ENCODE measurements around the gene DMAC1. TPM values are rescaled to one million over a fixed set of nuclear protein-coding genes. Genes with fewer than 3 reads are reported as not detected.

Gene DMAC1
- total RNA-seq, 4 donors from 2014 or later: 12.8 to 18.8 (median 15.3) TPM

DNA sequence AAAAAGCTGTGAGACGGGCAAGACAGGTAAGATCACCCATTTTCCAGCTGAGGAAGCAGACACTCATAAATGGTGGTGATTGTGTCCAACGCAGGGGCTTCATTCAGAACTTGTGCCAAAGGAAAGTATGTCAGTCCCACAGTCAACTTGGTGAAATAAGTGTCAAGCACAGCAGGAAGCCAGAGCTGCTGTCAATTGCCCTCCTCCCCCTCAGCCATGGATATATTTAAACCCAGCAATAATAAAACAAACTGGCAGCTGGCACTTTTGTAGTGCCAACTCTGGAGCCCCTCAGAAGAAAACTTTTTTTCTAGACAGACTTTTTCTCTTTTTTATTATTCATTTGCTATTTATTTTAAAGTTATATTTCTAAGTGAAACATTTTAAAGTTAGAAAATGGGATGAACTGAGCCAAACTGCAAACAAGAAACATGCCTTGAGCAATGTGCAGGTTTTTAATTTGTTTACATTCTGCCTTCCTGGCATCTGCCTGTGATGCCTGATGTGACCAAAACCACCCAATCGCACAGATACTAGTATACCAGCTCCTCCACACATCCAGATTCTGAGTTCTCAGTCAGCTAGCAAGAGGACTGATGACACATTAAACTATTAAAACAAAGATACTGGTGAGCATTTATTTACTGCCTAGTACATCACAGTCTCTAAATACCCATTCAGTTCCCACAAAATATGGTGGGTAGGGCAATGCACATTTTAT, 17.0 kb downstream of the DMAC1 start:
- Histone ChIP-seq H3K4me3 (no peak overlapping the region), H3K27me3 (no peaks in the 10 kb centered on the region), H3K36me3 (no peaks in the 10 kb centered on the region), H3K9me3 (no peaks in the 10 kb centered on the region), H3K4me1 (no peaks in the 10 kb centered on the region), H3K27ac (no peak overlapping the region)
- 56 to 62% methylated on average over 2 to 3 of the region's 3 CpGs for WGBS, 2 donors (ENCODE audit: low coverage in 1 of 2)
- ATAC-seq: no peak
- TF ChIP-seq EP300 (IDR thresholded peaks at IDR 0.05): no peak
- TF ChIP-seq POLR2A (IDR thresholded peaks at IDR 0.05): no peak
- TF ChIP-seq, protein P1, sequence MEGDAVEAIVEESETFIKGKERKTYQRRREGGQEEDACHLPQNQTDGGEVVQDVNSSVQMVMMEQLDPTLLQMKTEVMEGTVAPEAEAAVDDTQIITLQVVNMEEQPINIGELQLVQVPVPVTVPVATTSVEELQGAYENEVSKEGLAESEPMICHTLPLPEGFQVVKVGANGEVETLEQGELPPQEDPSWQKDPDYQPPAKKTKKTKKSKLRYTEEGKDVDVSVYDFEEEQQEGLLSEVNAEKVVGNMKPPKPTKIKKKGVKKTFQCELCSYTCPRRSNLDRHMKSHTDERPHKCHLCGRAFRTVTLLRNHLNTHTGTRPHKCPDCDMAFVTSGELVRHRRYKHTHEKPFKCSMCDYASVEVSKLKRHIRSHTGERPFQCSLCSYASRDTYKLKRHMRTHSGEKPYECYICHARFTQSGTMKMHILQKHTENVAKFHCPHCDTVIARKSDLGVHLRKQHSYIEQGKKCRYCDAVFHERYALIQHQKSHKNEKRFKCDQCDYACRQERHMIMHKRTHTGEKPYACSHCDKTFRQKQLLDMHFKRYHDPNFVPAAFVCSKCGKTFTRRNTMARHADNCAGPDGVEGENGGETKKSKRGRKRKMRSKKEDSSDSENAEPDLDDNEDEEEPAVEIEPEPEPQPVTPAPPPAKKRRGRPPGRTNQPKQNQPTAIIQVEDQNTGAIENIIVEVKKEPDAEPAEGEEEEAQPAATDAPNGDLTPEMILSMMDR (IDR thresholded peaks at IDR 0.05): no peak
- TF ChIP-seq POLR2AphosphoS5 (IDR thresholded peaks at IDR 0.05): no peak

DNA sequence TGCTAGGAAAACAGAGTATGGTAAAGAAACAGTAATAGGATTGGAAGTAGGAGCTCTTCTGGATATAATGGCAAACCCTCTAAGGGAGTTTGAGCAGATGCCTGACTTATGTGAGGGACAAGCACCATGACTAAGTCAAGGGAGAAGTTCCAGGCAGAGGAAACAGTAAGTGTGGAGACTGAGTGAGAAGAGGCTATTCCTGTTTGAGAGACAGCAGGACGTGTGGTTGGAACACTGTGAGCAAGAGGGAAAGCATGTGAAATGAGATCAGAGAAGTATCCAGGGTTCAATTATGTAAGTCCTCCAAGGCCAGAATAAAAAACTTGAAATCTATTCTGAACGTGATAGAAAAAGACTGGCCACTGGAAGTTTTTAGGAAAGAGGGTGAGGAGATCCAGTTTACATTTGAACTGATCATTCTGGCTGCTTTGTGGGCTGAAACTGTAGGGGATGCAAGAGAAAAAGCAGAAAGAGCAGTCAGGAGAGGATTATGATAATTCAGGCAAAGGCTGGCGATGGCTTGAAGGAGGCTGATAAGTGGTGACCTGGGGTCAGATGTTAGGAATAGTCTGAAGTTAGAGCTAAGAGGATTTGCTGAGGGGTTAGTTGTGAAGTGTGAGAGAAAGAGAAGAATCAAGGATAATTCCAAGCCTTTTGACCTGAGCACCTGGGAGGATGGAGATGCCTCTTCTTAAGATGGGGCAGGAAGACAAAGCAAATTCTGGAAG, 19.2 kb downstream of the DMAC1 start:
- 23 to 28% methylated on average over 2 to 3 of the region's 3 CpGs for WGBS, 2 donors (ENCODE audit: low coverage in 1 of 2)

DNA sequence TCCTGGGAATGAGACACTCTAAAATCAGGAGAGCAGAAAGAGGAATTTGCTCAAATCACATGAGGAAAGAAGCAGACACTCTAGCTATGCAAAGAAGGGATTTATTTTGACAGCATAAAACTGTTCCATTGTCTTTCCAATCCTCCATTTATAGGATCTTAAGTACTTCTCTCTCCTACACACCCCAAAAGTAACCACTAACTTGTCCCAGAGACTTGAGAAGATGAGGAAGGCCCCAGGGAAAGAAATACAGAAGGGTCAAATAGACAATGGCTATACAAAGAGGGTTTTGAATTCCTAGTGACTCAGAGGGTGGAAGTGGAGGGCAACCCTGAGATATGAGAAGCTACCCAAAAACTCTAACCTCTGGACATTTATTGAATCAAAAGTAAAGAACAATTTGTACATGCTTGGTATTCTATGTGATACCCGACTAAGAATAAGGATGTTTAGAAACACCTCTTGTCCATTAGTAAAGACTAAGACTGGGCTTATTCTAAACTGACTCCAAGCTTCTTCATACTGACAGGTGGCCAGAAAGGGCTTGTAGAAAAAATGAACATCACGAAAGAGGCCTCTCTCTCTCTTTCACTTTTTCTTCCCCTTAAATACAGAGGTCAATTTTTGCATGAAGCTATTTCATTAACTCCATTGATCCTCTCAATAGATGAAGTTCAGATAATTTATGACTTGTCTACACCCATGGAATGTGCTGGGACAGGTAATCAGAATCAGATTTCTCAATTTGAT, 20.6 kb downstream of the DMAC1 start:
- Histone ChIP-seq H3K27me3 (peaks cover 4% of the 10 kb centered on the region), H3K36me3 (no peaks in the 10 kb centered on the region), H3K27ac (no peak overlapping the region), H3K9me3 (no peaks in the 10 kb centered on the region), H3K4me3 (no peak overlapping the region), H3K4me1 (no peaks in the 10 kb centered on the region)
- no peak for ATAC-seq
- 75 to 92% methylated on average over 2 of the region's 2 CpGs for WGBS, 2 donors (ENCODE audit: low coverage in 1 of 2)
- TF ChIP-seq POLR2A (IDR thresholded peaks at IDR 0.05) (no peak), POLR2AphosphoS5 (IDR thresholded peaks at IDR 0.05) (no peak), EP300 (IDR thresholded peaks at IDR 0.05) (no peak)
- TF ChIP-seq, protein P1 (IDR thresholded peaks at IDR 0.05): no peak

More for the DNA sequence above, 19.2 kb downstream of the DMAC1 start:
- TF ChIP-seq, protein P1 (IDR thresholded peaks at IDR 0.05): no peak
- TF ChIP-seq EP300 (IDR thresholded peaks at IDR 0.05) (no peak), POLR2AphosphoS5 (IDR thresholded peaks at IDR 0.05) (no peak)
- H3K4me3 ChIP-seq: no peak overlapping the region
- no peak overlapping the region for H3K27ac ChIP-seq
- no peaks in the 10 kb centered on the region for H3K36me3 ChIP-seq
- H3K4me1 ChIP-seq: no peaks in the 10 kb centered on the region
- no peaks in the 10 kb centered on the region for H3K9me3 ChIP-seq
- ATAC-seq: no peak
- H3K27me3 ChIP-seq: peaks cover 4% of the 10 kb centered on the region

DNA sequence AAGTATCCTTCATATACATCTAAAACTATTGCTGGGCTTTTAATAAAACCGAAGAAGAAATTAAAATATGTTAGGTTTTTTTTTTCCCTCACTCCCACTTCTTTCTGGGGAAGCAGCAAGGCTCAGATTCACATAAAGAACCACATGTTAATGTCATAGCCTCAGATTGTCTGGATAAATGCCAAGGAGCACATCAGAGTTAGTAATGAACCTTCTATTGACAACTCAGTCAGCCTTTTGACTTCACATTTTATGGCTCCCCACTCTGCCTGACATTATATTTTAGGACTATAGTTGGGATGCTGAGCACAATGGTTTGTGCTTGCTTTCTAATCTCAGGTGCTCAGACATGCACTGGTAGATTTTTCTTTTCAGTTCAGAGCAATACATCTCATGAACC, 21.8 kb downstream of the DMAC1 start:
- TF ChIP-seq POLR2AphosphoS5 (IDR thresholded peaks at IDR 0.05) (no peak), EP300 (IDR thresholded peaks at IDR 0.05) (no peak), POLR2A (IDR thresholded peaks at IDR 0.05) (no peak)
- TF ChIP-seq, protein P1 (IDR thresholded peaks at IDR 0.05): no peak
- H3K27ac ChIP-seq: no peak overlapping the region
- H3K27me3 ChIP-seq: peaks cover 4% of the 10 kb centered on the region
- no peaks in the 10 kb centered on the region for H3K4me1 ChIP-seq
- no peak for ATAC-seq
- no peak overlapping the region for H3K4me3 ChIP-seq
- no peaks in the 10 kb centered on the region for H3K36me3 ChIP-seq
- WGBS, 2 donors (ENCODE audit: low coverage in 1 of 2): 55 to 71% methylated on average over 1 of the region's 1 CpG
- no peaks in the 10 kb centered on the region for H3K9me3 ChIP-seq

All from gastroesophageal sphincter (tissue), 4 donors.